Heart left ventricle (tissue), 16 donors: ENCODE measurements around the gene ALPP. TPM values are rescaled to one million over a fixed set of nuclear protein-coding genes. Genes with fewer than 3 reads are reported as not detected.

Experiments
- ATAC-seq, 4 donors: fragments of 200-7000 bp; cut with Tn5 transposase; one replicate each; pipeline ENCODE4 v1.9.1; 2020 to 2022; ENCODE audit warnings: moderate library complexity in 4 of 4, mild to moderate bottlenecking in 3 of 4, moderate number of reproducible peaks in 1 of 4
- DNase-seq, 5 donors: peaks; one replicate each; pipeline ENCODE4 v3.0.0-alpha.2; 2020
- H3K27ac ChIP-seq, 12 donors: fragments of 200-600 bp; sonication (generic) in 4 of 12; one replicate each; pipeline versions ENCODE4 v1.5.0 to v1.8.0; 2016 to 2022; ENCODE audit warnings: mild to moderate bottlenecking in 2 of 12
- H3K27me3 ChIP-seq, 9 donors: fragments of 200-600 bp; sonication (generic) in 2 of 9; one replicate each; pipeline versions ENCODE4 v1.5.1 to v1.8.0; 2016 to 2022; ENCODE audit warnings: mild to moderate bottlenecking in 3 of 9
- H3K36me3 ChIP-seq, 9 donors: fragments of 200-600 bp; sonication (generic) in 2 of 9; one replicate each; pipeline versions ENCODE4 v1.5.0 to v1.8.0; 2018 to 2022; ENCODE audit warnings: mild to moderate bottlenecking in 2 of 9
- H3K4me1 ChIP-seq, 12 donors: fragments of 200-600 bp; sonication (generic) in 4 of 12; one replicate each; pipeline versions ENCODE4 v1.5.0 to v1.8.0; 2016 to 2022; ENCODE audit warnings: mild to moderate bottlenecking in 3 of 12
- H3K4me3 ChIP-seq, 12 donors: fragments of 200-600 bp; sonication (generic) in 4 of 12; one replicate each; pipeline versions ENCODE4 v1.5.0 to v1.8.0; 2017 to 2022; ENCODE audit warnings: mild to moderate bottlenecking in 9 of 12, moderate library complexity in 4 of 12
- H3K9me3 ChIP-seq, 12 donors: fragments of 200-600 bp; sonication (generic) in 4 of 12; one replicate each; pipeline versions ENCODE4 v1.5.0 to v1.8.0; 2016 to 2022; ENCODE audit warnings: mild to moderate bottlenecking in 1 of 12
- POLR2A ChIP-seq, 2 donors: fragments of 450-650 bp; IDR thresholded peaks; one replicate each; pipeline ENCODE4 v1.6.1; 2017; ENCODE audit warnings: antibody characterized with exemption in 2 of 2, mild to moderate bottlenecking in 2 of 2, moderate library complexity in 2 of 2
- WGBS, 4 donors: extraction: QIAGEN DNeasy Blood & Tissue Kit in 2 of 4; methylation state at CpG; one replicate each; pipeline versions ENCODE4 v1.1.5 to v1.1.7; 2013 to 2018; 5-methylcytosine and 5-hydroxymethylcytosine counted together
- intact Hi-C, 10 donors: fragments of 100-400 bp; cut with DNase I; formaldehyde crosslinking; loops; one replicate each; pipeline versions ENCODE4 v1.11.1 to v1.14.2; 2022
- polyA plus RNA-seq, 2 donors: library from polyadenylated mRNA; stranded (reverse); fragments of 200-250 nt; gene quantifications; one replicate each; pipeline ENCODE4 v1.2.3, GENCODE V29; 2013
- total RNA-seq, 9 donors: library from RNA; depleted of rRNA in 2 of 9; stranded (reverse); fragments of >200 nt in 2 of 9; fragmentation: NEBNext Ultra II Directional in 3 of 9; extraction: Animal tissue kit (Norgen Biotek cat#: 25700) in 3 of 9; gene quantifications; one replicate each; pipeline versions ENCODE4 v1.1.0 to v1.2.4, GENCODE V29; 2016 to 2023
- TF ChIP-seq, protein P1 (sequence below), 12 donors: fragments of 200-600 bp; sonication (generic) in 4 of 12; IDR thresholded peaks; one replicate each; pipeline versions ENCODE4 v1.5.0 to v1.8.0; 2018 to 2022; ENCODE audit warnings: antibody characterized with exemption in 12 of 12, mild to moderate bottlenecking in 5 of 12
- donor health status: ischemic (EF 13 %, LVEDD 7.1; RV severe dilation, severe dysfunction).
- donor health status: healthy with polysubstance abuse.
- donor health status: DM: no; HTN: yes; CAD: no.
- donor health status: DM: no; HTN: no; CAD: no.
- donor health status: ischemic (EF 25% LVEDD 6.9; RV normal size, moderate dysfunction).
- donor health status: ischemic (EF 25% LVEDD 5.7; RV mildly dilated, moderate dysfunction).
- donor health status: healthy.
- donor health status: DM: yes; HTN: yes; CAD: no.
- donor health status: ischemic (EF 35%, LVEDD 5.7; RV mildly dilated, moderate dysfunction).
- donor health status: nonischemic (EF 11% LVEDD 7.7; RV severe dilation, severe dysfunction).
- donor health status: DM: yes; HTN: yes; CAD: no.
- donor health status: PGD.
- donor health status: ischemic (EF 29% LVEDD 5.4; RV normal size, mild dysfunction).
- donor health status: nonischemic (EF 23%, LVEDD 6.1; RV moderate dilation, normal function).

Gene ALPP
- total and polyA plus RNA-seq, 11 donors, result not detected

DNA sequence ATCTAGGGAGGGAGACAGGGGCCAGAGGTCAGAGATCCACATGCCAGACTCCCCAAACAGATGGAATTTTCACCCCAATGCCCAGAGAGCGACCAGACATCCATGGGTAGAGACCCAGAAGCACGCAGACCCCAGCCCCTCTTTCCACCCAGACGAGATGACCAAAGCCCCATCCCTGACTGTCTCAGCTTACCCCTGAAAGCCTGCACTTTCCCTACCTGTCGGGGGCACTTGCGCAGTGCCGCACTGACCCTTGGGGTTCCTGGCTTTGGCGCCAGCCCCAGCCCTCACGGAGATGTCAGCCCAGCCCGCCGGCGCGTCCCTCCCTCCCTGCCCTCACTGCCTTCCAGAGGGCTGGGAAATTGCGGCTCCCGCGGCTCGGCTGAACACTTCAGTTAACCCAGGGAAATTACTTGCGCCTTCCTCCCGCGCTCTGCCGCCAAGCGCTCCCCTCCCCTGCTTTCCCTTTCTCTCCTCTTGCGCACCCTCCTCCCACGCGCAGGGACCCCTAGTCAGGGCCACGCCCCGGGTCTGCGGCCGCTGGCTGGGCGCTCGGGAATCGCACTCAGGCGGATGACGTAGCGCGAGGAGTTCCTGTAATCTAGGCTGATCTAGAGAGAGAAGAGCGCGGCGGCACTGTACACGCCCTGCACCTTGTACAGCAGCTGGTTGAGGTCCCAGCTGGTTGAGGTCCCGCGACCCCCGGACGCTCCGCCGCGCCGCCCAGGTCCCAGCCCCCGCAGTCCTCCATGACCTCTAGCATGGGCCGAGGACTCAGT, 40.1 kb downstream of the ALPP start:
- intact Hi-C loops, result no loop called here
- peaks cover 37 to 93% (median 61%) of the 10 kb centered on the region in 9 donors for H3K27me3 ChIP-seq
- H3K9me3 ChIP-seq, result peaks cover 0 to 11% (median 0%) of the 10 kb centered on the region in 12 donors
- ATAC-seq (peak in 1 of 4 donors; percentile 21), DNase-seq (peak in 1 of 5 donors; percentile 60)
- H3K36me3 ChIP-seq, result no peaks in the 10 kb centered on the region
- 2 to 3% (median 2%) methylated on average over 39 to 49 of the region's 49 CpGs for WGBS, 4 donors
- H3K4me3 ChIP-seq, result peak overlapping the region in 10 of 12 donors; percentile 4 to 42 (median 32)
- no peak overlapping the region for H3K27ac ChIP-seq
- H3K4me1 ChIP-seq, result peaks cover 0 to 27% (median 8%) of the 10 kb centered on the region in 12 donors
- TF ChIP-seq POLR2A (IDR thresholded peaks at IDR 0.05), result no peak
- TF ChIP-seq, protein P1, sequence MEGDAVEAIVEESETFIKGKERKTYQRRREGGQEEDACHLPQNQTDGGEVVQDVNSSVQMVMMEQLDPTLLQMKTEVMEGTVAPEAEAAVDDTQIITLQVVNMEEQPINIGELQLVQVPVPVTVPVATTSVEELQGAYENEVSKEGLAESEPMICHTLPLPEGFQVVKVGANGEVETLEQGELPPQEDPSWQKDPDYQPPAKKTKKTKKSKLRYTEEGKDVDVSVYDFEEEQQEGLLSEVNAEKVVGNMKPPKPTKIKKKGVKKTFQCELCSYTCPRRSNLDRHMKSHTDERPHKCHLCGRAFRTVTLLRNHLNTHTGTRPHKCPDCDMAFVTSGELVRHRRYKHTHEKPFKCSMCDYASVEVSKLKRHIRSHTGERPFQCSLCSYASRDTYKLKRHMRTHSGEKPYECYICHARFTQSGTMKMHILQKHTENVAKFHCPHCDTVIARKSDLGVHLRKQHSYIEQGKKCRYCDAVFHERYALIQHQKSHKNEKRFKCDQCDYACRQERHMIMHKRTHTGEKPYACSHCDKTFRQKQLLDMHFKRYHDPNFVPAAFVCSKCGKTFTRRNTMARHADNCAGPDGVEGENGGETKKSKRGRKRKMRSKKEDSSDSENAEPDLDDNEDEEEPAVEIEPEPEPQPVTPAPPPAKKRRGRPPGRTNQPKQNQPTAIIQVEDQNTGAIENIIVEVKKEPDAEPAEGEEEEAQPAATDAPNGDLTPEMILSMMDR (IDR thresholded peaks at IDR 0.05), result no peak

DNA sequence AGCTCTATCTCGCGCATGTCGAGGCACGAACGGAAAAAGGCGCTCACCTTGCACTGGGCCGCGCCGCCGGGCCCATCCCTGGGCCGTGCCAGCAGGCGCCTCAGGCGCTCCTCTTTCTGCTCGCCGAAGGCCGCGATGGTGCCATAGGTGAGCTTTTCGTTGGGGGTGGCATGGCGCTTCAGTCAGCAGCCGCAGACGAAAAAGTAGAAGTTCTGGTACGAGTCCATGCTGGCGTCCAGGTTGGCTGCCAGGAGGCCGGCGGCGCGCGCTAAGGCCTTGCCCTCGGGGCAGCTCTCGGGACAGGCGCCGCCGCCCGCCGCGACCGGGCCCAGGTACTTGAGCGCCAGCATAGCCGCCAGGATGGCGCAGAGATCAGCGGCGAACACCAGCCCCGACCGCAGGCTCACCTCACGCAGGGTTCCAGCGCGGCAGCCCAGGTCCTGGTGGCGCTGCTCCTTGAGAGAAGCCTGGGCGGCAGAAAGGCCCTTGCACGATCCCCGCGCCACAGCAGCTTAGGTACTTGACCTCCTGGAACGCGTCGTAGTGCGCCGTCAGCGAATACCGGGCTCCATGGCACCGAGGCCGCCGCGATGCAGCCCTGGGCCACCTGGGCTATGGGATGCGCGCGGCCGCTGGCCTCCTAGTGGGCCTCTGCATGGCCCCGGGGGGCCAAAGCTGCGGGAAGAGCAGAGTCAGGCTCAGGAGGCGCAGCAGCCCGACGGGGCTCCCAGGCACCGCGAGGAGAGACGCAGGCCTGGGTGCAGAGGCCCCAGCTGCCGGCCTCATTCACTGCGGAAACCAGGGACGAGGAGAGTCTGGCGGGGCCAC, 40.9 kb downstream of the ALPP start:
- DNase-seq (peak in 1 of 5 donors; percentile 62), ATAC-seq (no peak)
- Histone ChIP-seq H3K9me3 (peaks cover 0 to 11% (median 0%) of the 10 kb centered on the region in 12 donors), H3K4me3 (peak overlapping the region in 8 of 12 donors; percentile 4 to 42 (median 32)), H3K36me3 (no peaks in the 10 kb centered on the region), H3K4me1 (peaks cover 0 to 27% (median 8%) of the 10 kb centered on the region in 12 donors), H3K27me3 (peaks cover 33 to 93% (median 61%) of the 10 kb centered on the region in 9 donors), H3K27ac (no peak overlapping the region)
- 1 to 4% (median 2%) methylated on average over 36 to 79 of the region's 79 CpGs for WGBS, 4 donors
- intact Hi-C loops, result no loop called here
- no peak for TF ChIP-seq POLR2A (IDR thresholded peaks at IDR 0.05)
- TF ChIP-seq, protein P1 (IDR thresholded peaks at IDR 0.05), result no peak

DNA sequence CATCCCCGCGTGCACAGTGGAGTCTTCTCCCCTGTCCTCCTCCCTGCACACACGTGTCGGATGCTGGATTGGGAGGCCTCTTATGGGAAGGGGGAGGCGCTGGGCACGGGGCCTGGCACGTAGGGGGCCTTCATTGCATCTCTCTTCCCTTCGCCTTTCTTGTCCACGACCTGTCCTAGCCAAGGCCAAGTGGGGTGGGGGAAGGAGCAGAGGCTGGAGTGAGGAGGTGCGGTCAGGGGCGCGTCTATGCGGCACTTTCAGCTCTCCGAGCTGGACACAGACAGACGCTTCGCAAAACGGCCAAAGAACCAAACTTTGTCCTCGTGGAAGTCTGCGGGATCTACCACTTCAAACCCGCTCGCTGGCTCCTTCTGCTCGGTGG, 41.5 kb downstream of the ALPP start:
- ATAC-seq, result no peak
- no peak for TF ChIP-seq POLR2A (IDR thresholded peaks at IDR 0.05)
- TF ChIP-seq, protein P1 (IDR thresholded peaks at IDR 0.05), result no peak
- no peaks in the 10 kb centered on the region for H3K36me3 ChIP-seq

More for the DNA sequence above, 41.5 kb downstream of the ALPP start:
- no peak for DNase-seq
- 2 to 9% (median 4%) methylated on average over 10 to 22 of the region's 22 CpGs for WGBS, 4 donors
- peaks cover 33 to 94% (median 60%) of the 10 kb centered on the region in 9 donors for H3K27me3 ChIP-seq
- no peak overlapping the region for H3K27ac ChIP-seq
- intact Hi-C loops, result no loop called here
- peaks cover 0 to 11% (median 0%) of the 10 kb centered on the region in 12 donors for H3K9me3 ChIP-seq
- H3K4me3 ChIP-seq, result peak overlapping the region in 1 of 12 donors; percentile 11
- H3K4me1 ChIP-seq, result peaks cover 0 to 27% (median 8%) of the 10 kb centered on the region in 12 donors
